GM23248 (cell line): ENCODE data around the gene MAML3. TPM values are rescaled to one million over a fixed set of nuclear protein-coding genes. Genes with fewer than 3 reads are reported as not detected.

Experiments used
- DNase-seq: peaks from one replicate; pipeline ENCODE4 v3.0.0-alpha.2; 2015
- H2AFZ ChIP-seq: fragments of 200-600 bp; sonication (generic); 2 replicates; pipeline ENCODE4 v1.6.1; 2016; ENCODE audit warnings: antibody characterized with exemption
- H3F3A ChIP-seq: fragments of 200-600 bp; sonication (generic); 2 replicates; pipeline ENCODE4 v1.6.1; 2016; ENCODE audit warnings: mild to moderate bottlenecking, antibody characterized with exemption, mixed run types; ENCODE audit not compliant: insufficient read depth
- H3K27ac ChIP-seq: fragments of 200-600 bp; sonication (generic); 2 replicates; pipeline ENCODE4 v1.5.1; 2016; ENCODE audit warnings: mild to moderate bottlenecking
- H3K27me3 ChIP-seq: fragments of 200-600 bp; sonication (generic); replicated peaks from 2 replicates; pipeline ENCODE4 v1.6.1; 2016; ENCODE audit warnings: mild to moderate bottlenecking; ENCODE audit not compliant: insufficient read depth
- H3K36me3 ChIP-seq: fragments of 200-600 bp; sonication (generic); 2 replicates; pipeline ENCODE4 v1.6.1; 2016; ENCODE audit warnings: low read depth, mild to moderate bottlenecking
- H3K4me1 ChIP-seq: fragments of 200-600 bp; sonication (generic); 2 replicates; pipeline ENCODE4 v1.6.1; 2016; ENCODE audit warnings: mild to moderate bottlenecking; ENCODE audit not compliant: insufficient read depth
- H3K4me2 ChIP-seq: fragments of 200-600 bp; sonication (generic); one replicate; pipeline ENCODE4 v1.6.1; 2016; ENCODE audit warnings: mild to moderate bottlenecking; ENCODE audit not compliant: unreplicated experiment
- H3K4me3 ChIP-seq: fragments of 200-600 bp; sonication (generic); 2 replicates; pipeline ENCODE4 v1.5.1; 2016; ENCODE audit warnings: mild to moderate bottlenecking
- H3K79me2 ChIP-seq: fragments of 200-600 bp; sonication (generic); 2 replicates; pipeline ENCODE4 v1.6.1; 2016; ENCODE audit warnings: mild to moderate bottlenecking; ENCODE audit not compliant: insufficient read depth
- H3K9ac ChIP-seq: fragments of 200-600 bp; sonication (generic); 2 replicates; pipeline ENCODE4 v1.6.1; 2016; ENCODE audit warnings: mild to moderate bottlenecking
- H3K9me2 ChIP-seq: fragments of 200-600 bp; sonication (generic); 2 replicates; pipeline ENCODE4 v1.6.1; 2016; ENCODE audit warnings: mixed run types, mild to moderate bottlenecking, moderate library complexity; ENCODE audit not compliant: insufficient read depth
- H3K9me3 ChIP-seq: fragments of 200-600 bp; sonication (generic); one replicate; pipeline ENCODE4 v1.6.1; 2017; ENCODE audit warnings: low read depth
- H4K20me1 ChIP-seq: fragments of 200-600 bp; sonication (generic); 2 replicates; pipeline ENCODE4 v1.6.0; 2016; ENCODE audit not compliant: insufficient read depth
- EZH2 ChIP-seq: fragments of 200-600 bp; sonication (generic); IDR thresholded peaks from 2 replicates; pipeline ENCODE4 v1.6.1; 2018; ENCODE audit warnings: antibody characterized with exemption, mild to moderate bottlenecking; ENCODE audit not compliant: insufficient read depth, poor library complexity, severe bottlenecking
- EZH2phosphoT487 ChIP-seq: fragments of 200-600 bp; sonication (generic); IDR thresholded peaks from 2 replicates; pipeline ENCODE4 v1.6.1; 2018; ENCODE audit warnings: antibody characterized with exemption, moderate library complexity, mild to moderate bottlenecking, low read depth; ENCODE audit not compliant: insufficient read depth
- WGBS, 2 experiments: methylation state at CpG; one replicate each; pipeline ENCODE4 v1.1.6; 2015 to 2017; ENCODE audit warnings: low lambda C conversion rate in 2 of 2, low coverage in 1 of 2; ENCODE audit errors: missing lambda C conversion rate in 2 of 2; 5-methylcytosine and 5-hydroxymethylcytosine counted together
- in situ Hi-C: fragments of 300-500 bp; cut with MboI; formaldehyde crosslinking; loops from 2 replicates; pipeline ENCODE4 v1.15.0; 2020
- polyA plus RNA-seq: library from polyadenylated mRNA; unstranded; fragments of >200 nt; fragmentation: Nextera tagmentation; extraction: Ambion mirVana; gene quantifications from 2 replicates; pipeline ENCODE4 v1.2.1, GENCODE V29; 2016
- total RNA-seq: library from RNA; depleted of rRNA; stranded (reverse); fragments of >200 nt; shearing (Covaris generic); gene quantifications from 2 replicates; pipeline ENCODE4 v1.2.3, GENCODE V29; 2014

MAML3 gene
- total and polyA plus RNA-seq, 2 experiments from 2014 or later: 0.96 to 1.5 TPM

GRCh38 chr4:139918591-139918990 is 235.4 kb downstream of the MAML3 start:
- WGBS, 2 experiments: 91% methylated on average over 7 of the region's 7 CpGs
- Histone ChIP-seq H3K4me3 (no peak overlapping the region), H3K27me3 (no peaks in the 10 kb centered on the region), H2AFZ (no peak overlapping the region), H3K9ac (0 out of 2 replicates have a peak overlapping the region, but pooled peaks have one; percentile 58), H3K36me3 (no peaks in the 10 kb centered on the region), H3K27ac (peak overlapping the region; percentile 56; the same call in 1 of the 2 replicates), H3K4me1 (peaks cover 45% of the 10 kb centered on the region), H3F3A (peaks cover 17% of the 10 kb centered on the region), H3K79me2 (no peaks in the 10 kb centered on the region), H3K9me2 (no peaks in the 10 kb centered on the region), H3K4me2 (no peak overlapping the region), H4K20me1 (no peaks in the 10 kb centered on the region), H3K9me3 (no peaks in the 10 kb centered on the region)
- no peak for DNase-seq
- TF ChIP-seq EZH2 (no peak), EZH2phosphoT487 (no peak)
- in situ Hi-C loops: no loop called here

DNA sequence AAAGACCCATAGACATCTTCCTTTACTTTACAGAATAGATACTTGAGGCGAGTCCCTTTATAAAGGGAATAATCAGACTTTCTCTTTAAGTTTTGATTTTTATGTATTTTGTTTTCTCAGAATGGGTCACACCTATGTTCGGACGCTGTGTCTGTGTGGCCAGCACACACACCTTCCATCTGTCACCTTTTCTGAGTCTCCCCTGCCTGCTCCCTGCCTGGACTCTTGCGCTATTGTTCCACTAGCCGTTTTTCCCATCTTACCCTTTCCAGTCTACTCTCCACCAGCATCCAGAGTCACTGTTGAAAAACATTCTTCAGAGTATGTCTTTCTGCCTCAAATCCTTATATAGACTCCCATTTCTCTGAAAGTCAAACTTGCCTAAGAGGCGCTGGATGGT is 236.1 kb downstream of the MAML3 start:
- no peak for TF ChIP-seq EZH2
- no peak for TF ChIP-seq EZH2phosphoT487
- Histone ChIP-seq H3K79me2 (no peaks in the 10 kb centered on the region), H3K4me3 (no peak overlapping the region), H3F3A (peaks cover 17% of the 10 kb centered on the region), H3K27me3 (no peaks in the 10 kb centered on the region), H2AFZ (no peak overlapping the region), H3K9me2 (no peaks in the 10 kb centered on the region), H3K4me1 (peaks cover 50% of the 10 kb centered on the region), H4K20me1 (no peaks in the 10 kb centered on the region), H3K4me2 (no peak overlapping the region), H3K27ac (no peak overlapping the region), H3K36me3 (no peaks in the 10 kb centered on the region), H3K9me3 (no peaks in the 10 kb centered on the region), H3K9ac (no peak overlapping the region)
- DNase-seq: no peak
- 98 to 100% methylated on average over 6 of the region's 6 CpGs for WGBS, 2 experiments
- in situ Hi-C loops: no loop called here

GRCh38 chr4:139916041-139916440 is 237.9 kb downstream of the MAML3 start:
- WGBS, 2 experiments: 21 to 43% methylated on average over 1 of the region's 1 CpG
- no peaks in the 10 kb centered on the region for H3K79me2 ChIP-seq
- H3K27me3 ChIP-seq: no peaks in the 10 kb centered on the region
- peaks cover 17% of the 10 kb centered on the region for H3F3A ChIP-seq
- H3K9me3 ChIP-seq: no peaks in the 10 kb centered on the region
- H3K9me2 ChIP-seq: no peaks in the 10 kb centered on the region
- DNase-seq: peak; percentile 23
- no peaks in the 10 kb centered on the region for H4K20me1 ChIP-seq
- no peak overlapping the region for H3K4me3 ChIP-seq
- no peak overlapping the region for H3K9ac ChIP-seq
- H2AFZ ChIP-seq: no peak overlapping the region
- in situ Hi-C loops: no loop called here
- H3K27ac ChIP-seq: no peak overlapping the region
- peaks cover 44% of the 10 kb centered on the region for H3K4me1 ChIP-seq
- H3K36me3 ChIP-seq: no peaks in the 10 kb centered on the region
- no peak overlapping the region for H3K4me2 ChIP-seq
- TF ChIP-seq EZH2 (no peak), EZH2phosphoT487 (no peak)

- Histone ChIP-seq H3K4me3 (no peak overlapping the region), H2AFZ (no peak overlapping the region), H3K27me3 (no peaks in the 10 kb centered on the region), H4K20me1 (no peaks in the 10 kb centered on the region), H3K27ac (no peak overlapping the region), H3K9me3 (no peaks in the 10 kb centered on the region), H3K79me2 (no peaks in the 10 kb centered on the region), H3K4me2 (no peak overlapping the region), H3K9ac (no peak overlapping the region), H3K36me3 (no peaks in the 10 kb centered on the region), H3K9me2 (no peaks in the 10 kb centered on the region), H3F3A (peaks cover 15% of the 10 kb centered on the region), H3K4me1 (peaks cover 46% of the 10 kb centered on the region)
- in situ Hi-C loops: no loop called here
- no peak for DNase-seq
- 22 to 32% methylated on average over 2 of the region's 2 CpGs for WGBS, 2 experiments
- no peak for TF ChIP-seq EZH2phosphoT487
- no peak for TF ChIP-seq EZH2
Observed at GRCh38 chr4:139915037-139915436, 238.9 kb downstream of the MAML3 start.

- peaks cover 5% of the 10 kb centered on the region for H3F3A ChIP-seq
- no peak overlapping the region for H3K9ac ChIP-seq
- H3K4me2 ChIP-seq: peak overlapping the region; percentile 50
- peak overlapping the region; percentile 8 for H2AFZ ChIP-seq
- peak; percentile 69 for DNase-seq
- H3K9me3 ChIP-seq: no peaks in the 10 kb centered on the region
- TF ChIP-seq EZH2 (no peak), EZH2phosphoT487 (no peak)
- peak overlapping the region; percentile 36 for H3K27ac ChIP-seq
- H3K4me1 ChIP-seq: peaks cover 39% of the 10 kb centered on the region
- in situ Hi-C loops: no loop called here
- H3K36me3 ChIP-seq: no peaks in the 10 kb centered on the region
- no peaks in the 10 kb centered on the region for H3K9me2 ChIP-seq
- H3K79me2 ChIP-seq: no peaks in the 10 kb centered on the region
- H3K27me3 ChIP-seq: no peaks in the 10 kb centered on the region
- H3K4me3 ChIP-seq: no peak overlapping the region
- no peaks in the 10 kb centered on the region for H4K20me1 ChIP-seq
- WGBS, 2 experiments: 40 to 47% methylated on average over 5 of the region's 5 CpGs
Observed at GRCh38 chr4:139913995-139914598, 239.9 kb downstream of the MAML3 start.
